GM23338 (cell line): ENCODE results near the gene CRB2. TPM values are rescaled to one million over a fixed set of nuclear protein-coding genes. Genes with fewer than 3 reads are reported as not detected.

ENCODE experiments used
- ATAC-seq: fragments of 200-7000 bp; cut with Tn5 transposase; 3 replicates; pipeline ENCODE4 v1.9.1; 2020
- DNase-seq: peaks from one replicate; pipeline ENCODE4 v3.0.0-alpha.2; 2015; ENCODE audit warnings: low spot score
- H2AFZ ChIP-seq: fragments of 200-600 bp; sonication (generic); 2 replicates; pipeline ENCODE4 v1.8.0; 2016; ENCODE audit warnings: antibody characterized with exemption, mild to moderate bottlenecking, moderate library complexity
- H3F3A ChIP-seq: fragments of 200-600 bp; sonication (generic); replicated peaks from 2 replicates; pipeline ENCODE4 v1.8.0; 2017; ENCODE audit warnings: antibody characterized with exemption, mixed run types, low read depth
- H3K27ac ChIP-seq: fragments of 200-600 bp; sonication (generic); 2 replicates; pipeline ENCODE4 v1.6.1; 2016; ENCODE audit warnings: low read depth
- H3K27me3 ChIP-seq: fragments of 200-600 bp; sonication (generic); 2 replicates; pipeline ENCODE4 v1.8.0; 2016; ENCODE audit warnings: mild to moderate bottlenecking, mixed run types, moderate library complexity; ENCODE audit not compliant: insufficient read depth
- H3K36me3 ChIP-seq: fragments of 200-600 bp; sonication (generic); 2 replicates; pipeline ENCODE4 v1.8.0; 2016; ENCODE audit warnings: mild to moderate bottlenecking; ENCODE audit not compliant: insufficient read depth
- H3K4me1 ChIP-seq: fragments of 200-600 bp; sonication (generic); 2 replicates; pipeline ENCODE4 v1.8.0; 2016; ENCODE audit warnings: mild to moderate bottlenecking, moderate library complexity; ENCODE audit not compliant: insufficient read depth
- H3K4me2 ChIP-seq: fragments of 200-600 bp; sonication (generic); 2 replicates; pipeline ENCODE4 v1.7.1; 2017; ENCODE audit warnings: mixed run types
- H3K4me3 ChIP-seq: fragments of 200-600 bp; sonication (generic); 2 replicates; pipeline ENCODE4 v1.6.1; 2016; ENCODE audit warnings: mixed run types
- H3K79me2 ChIP-seq: fragments of 200-600 bp; sonication (generic); replicated peaks from 2 replicates; pipeline ENCODE4 v1.8.0; 2017; ENCODE audit warnings: mild to moderate bottlenecking; ENCODE audit not compliant: insufficient read depth
- H3K9me2 ChIP-seq: fragments of 200-600 bp; sonication (generic); 2 replicates; pipeline ENCODE4 v1.8.0; 2017; ENCODE audit not compliant: insufficient read depth
- H4K20me1 ChIP-seq: fragments of 200-600 bp; sonication (generic); replicated peaks from 2 replicates; pipeline ENCODE4 v1.8.0; 2017; ENCODE audit warnings: mild to moderate bottlenecking; ENCODE audit not compliant: insufficient read depth
- H3K27ac Mint-ChIP-seq: 2 replicates; pipeline ENCODE4 v1.8.0; 2020; ENCODE audit warnings: inconsistent platforms, mild to moderate bottlenecking, moderate library complexity, mixed read lengths
- H3K27me3 Mint-ChIP-seq: 3 replicates; pipeline ENCODE4 v1.8.0; 2022; ENCODE audit warnings: low read depth, mild to moderate bottlenecking, moderate library complexity, mixed read lengths, inconsistent platforms; ENCODE audit not compliant: insufficient read depth, poor library complexity
- H3K36me3 Mint-ChIP-seq: 3 replicates; pipeline ENCODE4 v1.8.0; 2021; ENCODE audit warnings: low read depth, mild to moderate bottlenecking, inconsistent platforms, moderate library complexity, mixed read lengths
- H3K4me1 Mint-ChIP-seq: 3 replicates; pipeline ENCODE4 v1.8.0; 2020; ENCODE audit warnings: mild to moderate bottlenecking, inconsistent platforms, mixed read lengths
- H3K4me3 Mint-ChIP-seq: 3 replicates; pipeline ENCODE4 v1.8.0; 2021; ENCODE audit warnings: moderate library complexity, mild to moderate bottlenecking, inconsistent platforms, mixed read lengths
- H3K9me3 Mint-ChIP-seq: 3 replicates; pipeline ENCODE4 v1.8.0; 2020; ENCODE audit warnings: moderate library complexity, mild to moderate bottlenecking, inconsistent platforms, mixed read lengths
- CREB1 ChIP-seq: fragments of 250-450 bp; sonication (Bioruptor Pico); IDR thresholded peaks from 2 replicates; pipeline ENCODE4 v1.5.0; 2020; ENCODE audit warnings: low read depth, mild to moderate bottlenecking, moderate library complexity
- ETS1 ChIP-seq: IDR thresholded peaks from 2 replicates; pipeline ENCODE4 v1.6.1; 2016; ENCODE audit warnings: antibody characterized with exemption
- EZH2 ChIP-seq: fragments of 200-600 bp; sonication (generic); IDR thresholded peaks from one replicate; pipeline ENCODE4 v1.8.0; 2017; ENCODE audit warnings: antibody characterized with exemption, mild to moderate bottlenecking, low read depth; ENCODE audit not compliant: unreplicated experiment
- EZH2phosphoT487 ChIP-seq: fragments of 200-600 bp; sonication (generic); IDR thresholded peaks from one replicate; pipeline ENCODE4 v1.8.1; 2018; ENCODE audit warnings: antibody characterized with exemption; ENCODE audit not compliant: unreplicated experiment
- JUNB ChIP-seq: IDR thresholded peaks from one replicate; pipeline ENCODE4 v1.6.1; 2016; ENCODE audit warnings: antibody characterized with exemption; ENCODE audit not compliant: unreplicated experiment
- NANOG ChIP-seq: IDR thresholded peaks from 2 replicates; pipeline ENCODE4 v1.6.1; 2016; ENCODE audit warnings: antibody characterized with exemption, borderline replicate concordance
- POLR2AphosphoS5 ChIP-seq: IDR thresholded peaks from 2 replicates; pipeline ENCODE4 v1.6.1; 2016; ENCODE audit warnings: antibody characterized with exemption, low read depth
- ZNF114 ChIP-seq: fragments of 250-450 bp; sonication (Bioruptor Pico); IDR thresholded peaks from 2 replicates; pipeline ENCODE4 v1.5.0; 2020; ENCODE audit warnings: mild to moderate bottlenecking, moderate library complexity
- ZNF331 ChIP-seq: fragments of 250-450 bp; sonication (Bioruptor Pico); IDR thresholded peaks from 2 replicates; pipeline ENCODE4 v1.5.0; 2020; ENCODE audit warnings: low read depth, mild to moderate bottlenecking, moderate library complexity
- polyA plus RNA-seq: library from polyadenylated mRNA; unstranded; fragments of >200 nt; fragmentation: Nextera tagmentation; extraction: Ambion mirVana; gene quantifications from 2 replicates; pipeline ENCODE4 v1.2.1, GENCODE V29; 2016
- total RNA-seq: library from RNA; depleted of rRNA; stranded (reverse); fragments of >200 nt; shearing (Covaris generic); gene quantifications from 2 replicates; pipeline ENCODE4 v1.2.3, GENCODE V29; 2014
- TF ChIP-seq, protein P1 (sequence below): fragments of 250-450 bp; sonication (Bioruptor Pico); IDR thresholded peaks from 2 replicates; pipeline ENCODE4 v1.5.0; 2020; ENCODE audit warnings: mild to moderate bottlenecking, moderate library complexity
- TF ChIP-seq, protein P2 (sequence below), 2 experiments: fragments of 200-600 bp in 1 of 2; sonication (generic) in 1 of 2; conservative IDR thresholded peaks; 2 replicates each; pipeline versions ENCODE4 v1.5.1 to v1.6.1; 2016 to 2017; ENCODE audit warnings: antibody characterized with exemption in 2 of 2, low read depth in 2 of 2, mild to moderate bottlenecking in 2 of 2, moderate library complexity in 1 of 2

Gene CRB2
- total and polyA plus RNA-seq, 2 experiments from 2014 or later: 0.34 to 10.2 TPM

- ATAC-seq: no peak
- H3K27ac Mint-ChIP-seq: no peak overlapping the region
Observed at GRCh38 chr9:123395689-123396511, 39.9 kb downstream of the CRB2 start.

More at GRCh38 chr9:123395689-123396511, 39.9 kb downstream of the CRB2 start:
- H3K4me3 Mint-ChIP-seq: no peak overlapping the region
- H3K27me3 Mint-ChIP-seq: peaks cover 13% of the 10 kb centered on the region
- Histone ChIP-seq H3F3A (no peaks in the 10 kb centered on the region), H3K27me3 (no peaks in the 10 kb centered on the region), H4K20me1 (no peaks in the 10 kb centered on the region; the same call in 1 of the 2 replicates), H3K4me1 (no peaks in the 10 kb centered on the region), H3K4me2 (no peak overlapping the region), H3K27ac (no peak overlapping the region), H2AFZ (no peak overlapping the region), H3K9me2 (no peaks in the 10 kb centered on the region), H3K79me2 (no peaks in the 10 kb centered on the region), H3K36me3 (no peaks in the 10 kb centered on the region), H3K4me3 (no peak overlapping the region)
- peaks cover 12% of the 10 kb centered on the region for H3K4me1 Mint-ChIP-seq
- no peaks in the 10 kb centered on the region for H3K36me3 Mint-ChIP-seq
- no peak for DNase-seq
- peaks cover 3% of the 10 kb centered on the region; the same call in 1 of the 3 replicates for H3K9me3 Mint-ChIP-seq
- TF ChIP-seq JUNB (no peak), EZH2phosphoT487 (no peak), ZNF114 (CRISPR knock-in tag) (no peak), EZH2 (no peak), POLR2AphosphoS5 (no peak), CREB1 (CRISPR knock-in tag) (no peak), ZNF331 (no peak), NANOG (no peak), ETS1 (no peak)
- TF ChIP-seq, protein P1, sequence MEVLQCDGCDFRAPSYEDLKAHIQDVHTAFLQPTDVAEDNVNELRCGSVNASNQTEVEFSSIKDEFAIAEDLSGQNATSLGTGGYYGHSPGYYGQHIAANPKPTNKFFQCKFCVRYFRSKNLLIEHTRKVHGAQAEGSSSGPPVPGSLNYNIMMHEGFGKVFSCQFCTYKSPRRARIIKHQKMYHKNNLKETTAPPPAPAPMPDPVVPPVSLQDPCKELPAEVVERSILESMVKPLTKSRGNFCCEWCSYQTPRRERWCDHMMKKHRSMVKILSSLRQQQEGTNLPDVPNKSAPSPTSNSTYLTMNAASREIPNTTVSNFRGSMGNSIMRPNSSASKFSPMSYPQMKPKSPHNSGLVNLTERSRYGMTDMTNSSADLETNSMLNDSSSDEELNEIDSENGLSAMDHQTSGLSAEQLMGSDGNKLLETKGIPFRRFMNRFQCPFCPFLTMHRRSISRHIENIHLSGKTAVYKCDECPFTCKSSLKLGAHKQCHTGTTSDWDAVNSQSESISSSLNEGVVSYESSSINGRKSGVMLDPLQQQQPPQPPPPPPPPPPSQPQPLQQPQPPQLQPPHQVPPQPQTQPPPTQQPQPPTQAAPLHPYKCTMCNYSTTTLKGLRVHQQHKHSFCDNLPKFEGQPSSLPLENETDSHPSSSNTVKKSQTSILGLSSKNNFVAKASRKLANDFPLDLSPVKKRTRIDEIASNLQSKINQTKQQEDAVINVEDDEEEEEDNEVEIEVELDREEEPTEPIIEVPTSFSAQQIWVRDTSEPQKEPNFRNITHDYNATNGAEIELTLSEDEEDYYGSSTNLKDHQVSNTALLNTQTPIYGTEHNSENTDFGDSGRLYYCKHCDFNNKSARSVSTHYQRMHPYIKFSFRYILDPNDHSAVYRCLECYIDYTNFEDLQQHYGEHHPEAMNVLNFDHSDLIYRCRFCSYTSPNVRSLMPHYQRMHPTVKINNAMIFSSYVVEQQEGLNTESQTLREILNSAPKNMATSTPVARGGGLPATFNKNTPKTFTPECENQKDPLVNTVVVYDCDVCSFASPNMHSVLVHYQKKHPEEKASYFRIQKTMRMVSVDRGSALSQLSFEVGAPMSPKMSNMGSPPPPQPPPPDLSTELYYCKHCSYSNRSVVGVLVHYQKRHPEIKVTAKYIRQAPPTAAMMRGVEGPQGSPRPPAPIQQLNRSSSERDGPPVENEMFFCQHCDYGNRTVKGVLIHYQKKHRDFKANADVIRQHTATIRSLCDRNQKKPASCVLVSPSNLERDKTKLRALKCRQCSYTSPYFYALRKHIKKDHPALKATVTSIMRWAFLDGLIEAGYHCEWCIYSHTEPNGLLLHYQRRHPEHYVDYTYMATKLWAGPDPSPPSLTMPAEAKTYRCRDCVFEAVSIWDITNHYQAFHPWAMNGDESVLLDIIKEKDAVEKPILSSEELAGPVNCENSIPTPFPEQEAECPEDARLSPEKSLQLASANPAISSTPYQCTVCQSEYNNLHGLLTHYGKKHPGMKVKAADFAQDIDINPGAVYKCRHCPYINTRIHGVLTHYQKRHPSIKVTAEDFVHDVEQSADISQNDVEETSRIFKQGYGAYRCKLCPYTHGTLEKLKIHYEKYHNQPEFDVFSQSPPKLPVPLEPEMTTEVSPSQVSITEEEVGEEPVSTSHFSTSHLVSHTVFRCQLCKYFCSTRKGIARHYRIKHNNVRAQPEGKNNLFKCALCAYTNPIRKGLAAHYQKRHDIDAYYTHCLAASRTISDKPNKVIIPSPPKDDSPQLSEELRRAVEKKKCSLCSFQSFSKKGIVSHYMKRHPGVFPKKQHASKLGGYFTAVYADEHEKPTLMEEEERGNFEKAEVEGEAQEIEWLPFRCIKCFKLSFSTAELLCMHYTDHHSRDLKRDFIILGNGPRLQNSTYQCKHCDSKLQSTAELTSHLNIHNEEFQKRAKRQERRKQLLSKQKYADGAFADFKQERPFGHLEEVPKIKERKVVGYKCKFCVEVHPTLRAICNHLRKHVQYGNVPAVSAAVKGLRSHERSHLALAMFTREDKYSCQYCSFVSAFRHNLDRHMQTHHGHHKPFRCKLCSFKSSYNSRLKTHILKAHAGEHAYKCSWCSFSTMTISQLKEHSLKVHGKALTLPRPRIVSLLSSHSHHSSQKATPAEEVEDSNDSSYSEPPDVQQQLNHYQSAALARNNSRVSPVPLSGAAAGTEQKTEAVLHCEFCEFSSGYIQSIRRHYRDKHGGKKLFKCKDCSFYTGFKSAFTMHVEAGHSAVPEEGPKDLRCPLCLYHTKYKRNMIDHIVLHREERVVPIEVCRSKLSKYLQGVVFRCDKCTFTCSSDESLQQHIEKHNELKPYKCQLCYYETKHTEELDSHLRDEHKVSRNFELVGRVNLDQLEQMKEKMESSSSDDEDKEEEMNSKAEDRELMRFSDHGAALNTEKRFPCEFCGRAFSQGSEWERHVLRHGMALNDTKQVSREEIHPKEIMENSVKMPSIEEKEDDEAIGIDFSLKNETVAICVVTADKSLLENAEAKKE: no peak
- TF ChIP-seq, protein P2, sequence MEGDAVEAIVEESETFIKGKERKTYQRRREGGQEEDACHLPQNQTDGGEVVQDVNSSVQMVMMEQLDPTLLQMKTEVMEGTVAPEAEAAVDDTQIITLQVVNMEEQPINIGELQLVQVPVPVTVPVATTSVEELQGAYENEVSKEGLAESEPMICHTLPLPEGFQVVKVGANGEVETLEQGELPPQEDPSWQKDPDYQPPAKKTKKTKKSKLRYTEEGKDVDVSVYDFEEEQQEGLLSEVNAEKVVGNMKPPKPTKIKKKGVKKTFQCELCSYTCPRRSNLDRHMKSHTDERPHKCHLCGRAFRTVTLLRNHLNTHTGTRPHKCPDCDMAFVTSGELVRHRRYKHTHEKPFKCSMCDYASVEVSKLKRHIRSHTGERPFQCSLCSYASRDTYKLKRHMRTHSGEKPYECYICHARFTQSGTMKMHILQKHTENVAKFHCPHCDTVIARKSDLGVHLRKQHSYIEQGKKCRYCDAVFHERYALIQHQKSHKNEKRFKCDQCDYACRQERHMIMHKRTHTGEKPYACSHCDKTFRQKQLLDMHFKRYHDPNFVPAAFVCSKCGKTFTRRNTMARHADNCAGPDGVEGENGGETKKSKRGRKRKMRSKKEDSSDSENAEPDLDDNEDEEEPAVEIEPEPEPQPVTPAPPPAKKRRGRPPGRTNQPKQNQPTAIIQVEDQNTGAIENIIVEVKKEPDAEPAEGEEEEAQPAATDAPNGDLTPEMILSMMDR (conservative IDR thresholded peaks at IDR 0.05; ENCODE audit: low read depth in 2 of 2): no peak
